ENCODE results near the gene MTAP.

Gene MTAP

DNA sequence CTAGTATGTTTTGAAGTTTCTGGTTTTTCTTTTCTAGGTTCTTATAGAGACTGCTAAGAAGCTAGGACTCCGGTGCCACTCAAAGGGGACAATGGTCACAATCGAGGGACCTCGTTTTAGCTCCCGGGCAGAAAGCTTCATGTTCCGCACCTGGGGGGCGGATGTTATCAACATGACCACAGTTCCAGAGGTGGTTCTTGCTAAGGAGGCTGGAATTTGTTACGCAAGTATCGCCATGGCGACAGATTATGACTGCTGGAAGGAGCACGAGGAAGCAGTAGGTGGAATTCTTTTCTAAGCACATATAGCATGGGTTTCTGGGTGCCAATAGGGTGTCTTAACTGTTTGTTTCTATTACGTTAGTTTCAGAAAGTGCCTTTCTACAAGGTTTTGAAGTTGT is 52.2 kb downstream of the MTAP start:
- no peaks in the 10 kb centered on the region for H3K9me3 ChIP-seq (ENCODE audit: control insufficient read depth, insufficient read depth, low read depth, low read length)
- no peak overlapping the region for H3K27ac ChIP-seq (ENCODE audit: extremely low read depth, low read depth, low read length)
- TF ChIP-seq ZXDB (tag by site-specific recombination; IDR thresholded peaks at IDR 0.05) (no peak), ZNF624 (tag by site-specific recombination; IDR thresholded peaks at IDR 0.05) (no peak), GLIS2 (tag by site-specific recombination; IDR thresholded peaks at IDR 0.05) (no peak), ZNF621 (tag by site-specific recombination; IDR thresholded peaks at IDR 0.05) (no peak), ZNF701 (tag by site-specific recombination; IDR thresholded peaks at IDR 0.05) (no peak), ZNF23 (tag by site-specific recombination; IDR thresholded peaks at IDR 0.05; ENCODE audit: borderline replicate concordance) (no peak), ZBTB20 (tag by site-specific recombination; IDR thresholded peaks at IDR 0.05) (no peak), ZNF112 (tag by site-specific recombination; IDR thresholded peaks at IDR 0.05) (no peak), MZF1 (tag by site-specific recombination; IDR thresholded peaks at IDR 0.05; ENCODE audit: borderline replicate concordance) (no peak), HOXD13 (CRISPR knock-in tag; IDR thresholded peaks at IDR 0.05; ENCODE audit: borderline replicate concordance) (no peak), ZNF561 (tag by site-specific recombination; IDR thresholded peaks at IDR 0.05; ENCODE audit: borderline replicate concordance) (no peak), HOXA7 (CRISPR knock-in tag; IDR thresholded peaks at IDR 0.05; ENCODE audit: borderline replicate concordance) (no peak)
- TF ChIP-seq, protein P1, sequence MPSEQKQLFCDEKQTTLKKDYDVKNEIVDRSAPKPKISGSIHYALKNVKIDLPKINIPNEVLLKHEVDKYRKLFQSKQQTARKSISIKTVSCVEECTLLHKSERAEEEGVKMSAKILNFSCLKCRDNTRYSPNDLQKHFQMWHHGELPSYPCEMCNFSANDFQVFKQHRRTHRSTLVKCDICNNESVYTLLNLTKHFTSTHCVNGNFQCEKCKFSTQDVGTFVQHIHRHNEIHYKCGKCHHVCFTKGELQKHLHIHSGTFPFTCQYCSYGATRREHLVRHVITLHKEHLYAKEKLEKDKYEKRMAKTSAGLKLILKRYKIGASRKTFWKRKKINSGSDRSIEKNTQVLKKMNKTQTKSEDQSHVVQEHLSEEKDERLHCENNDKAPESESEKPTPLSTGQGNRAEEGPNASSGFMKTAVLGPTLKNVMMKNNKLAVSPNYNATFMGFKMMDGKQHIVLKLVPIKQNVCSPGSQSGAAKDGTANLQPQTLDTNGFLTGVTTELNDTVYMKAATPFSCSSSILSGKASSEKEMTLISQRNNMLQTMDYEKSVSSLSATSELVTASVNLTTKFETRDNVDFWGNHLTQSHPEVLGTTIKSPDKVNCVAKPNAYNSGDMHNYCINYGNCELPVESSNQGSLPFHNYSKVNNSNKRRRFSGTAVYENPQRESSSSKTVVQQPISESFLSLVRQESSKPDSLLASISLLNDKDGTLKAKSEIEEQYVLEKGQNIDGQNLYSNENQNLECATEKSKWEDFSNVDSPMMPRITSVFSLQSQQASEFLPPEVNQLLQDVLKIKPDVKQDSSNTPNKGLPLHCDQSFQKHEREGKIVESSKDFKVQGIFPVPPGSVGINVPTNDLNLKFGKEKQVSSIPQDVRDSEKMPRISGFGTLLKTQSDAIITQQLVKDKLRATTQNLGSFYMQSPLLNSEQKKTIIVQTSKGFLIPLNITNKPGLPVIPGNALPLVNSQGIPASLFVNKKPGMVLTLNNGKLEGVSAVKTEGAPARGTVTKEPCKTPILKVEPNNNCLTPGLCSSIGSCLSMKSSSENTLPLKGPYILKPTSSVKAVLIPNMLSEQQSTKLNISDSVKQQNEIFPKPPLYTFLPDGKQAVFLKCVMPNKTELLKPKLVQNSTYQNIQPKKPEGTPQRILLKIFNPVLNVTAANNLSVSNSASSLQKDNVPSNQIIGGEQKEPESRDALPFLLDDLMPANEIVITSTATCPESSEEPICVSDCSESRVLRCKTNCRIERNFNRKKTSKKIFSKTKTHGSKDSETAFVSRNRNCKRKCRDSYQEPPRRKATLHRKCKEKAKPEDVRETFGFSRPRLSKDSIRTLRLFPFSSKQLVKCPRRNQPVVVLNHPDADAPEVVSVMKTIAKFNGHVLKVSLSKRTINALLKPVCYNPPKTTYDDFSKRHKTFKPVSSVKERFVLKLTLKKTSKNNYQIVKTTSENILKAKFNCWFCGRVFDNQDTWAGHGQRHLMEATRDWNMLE (tag by site-specific recombination; conservative IDR thresholded peaks at IDR 0.05; ENCODE audit: low read depth), result no peak
- TF ChIP-seq, protein P2, sequence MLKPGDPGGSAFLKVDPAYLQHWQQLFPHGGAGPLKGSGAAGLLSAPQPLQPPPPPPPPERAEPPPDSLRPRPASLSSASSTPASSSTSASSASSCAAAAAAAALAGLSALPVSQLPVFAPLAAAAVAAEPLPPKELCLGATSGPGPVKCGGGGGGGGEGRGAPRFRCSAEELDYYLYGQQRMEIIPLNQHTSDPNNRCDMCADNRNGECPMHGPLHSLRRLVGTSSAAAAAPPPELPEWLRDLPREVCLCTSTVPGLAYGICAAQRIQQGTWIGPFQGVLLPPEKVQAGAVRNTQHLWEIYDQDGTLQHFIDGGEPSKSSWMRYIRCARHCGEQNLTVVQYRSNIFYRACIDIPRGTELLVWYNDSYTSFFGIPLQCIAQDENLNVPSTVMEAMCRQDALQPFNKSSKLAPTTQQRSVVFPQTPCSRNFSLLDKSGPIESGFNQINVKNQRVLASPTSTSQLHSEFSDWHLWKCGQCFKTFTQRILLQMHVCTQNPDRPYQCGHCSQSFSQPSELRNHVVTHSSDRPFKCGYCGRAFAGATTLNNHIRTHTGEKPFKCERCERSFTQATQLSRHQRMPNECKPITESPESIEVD (tag by site-specific recombination; IDR thresholded peaks at IDR 0.05), result no peak
- TF ChIP-seq, protein P3, sequence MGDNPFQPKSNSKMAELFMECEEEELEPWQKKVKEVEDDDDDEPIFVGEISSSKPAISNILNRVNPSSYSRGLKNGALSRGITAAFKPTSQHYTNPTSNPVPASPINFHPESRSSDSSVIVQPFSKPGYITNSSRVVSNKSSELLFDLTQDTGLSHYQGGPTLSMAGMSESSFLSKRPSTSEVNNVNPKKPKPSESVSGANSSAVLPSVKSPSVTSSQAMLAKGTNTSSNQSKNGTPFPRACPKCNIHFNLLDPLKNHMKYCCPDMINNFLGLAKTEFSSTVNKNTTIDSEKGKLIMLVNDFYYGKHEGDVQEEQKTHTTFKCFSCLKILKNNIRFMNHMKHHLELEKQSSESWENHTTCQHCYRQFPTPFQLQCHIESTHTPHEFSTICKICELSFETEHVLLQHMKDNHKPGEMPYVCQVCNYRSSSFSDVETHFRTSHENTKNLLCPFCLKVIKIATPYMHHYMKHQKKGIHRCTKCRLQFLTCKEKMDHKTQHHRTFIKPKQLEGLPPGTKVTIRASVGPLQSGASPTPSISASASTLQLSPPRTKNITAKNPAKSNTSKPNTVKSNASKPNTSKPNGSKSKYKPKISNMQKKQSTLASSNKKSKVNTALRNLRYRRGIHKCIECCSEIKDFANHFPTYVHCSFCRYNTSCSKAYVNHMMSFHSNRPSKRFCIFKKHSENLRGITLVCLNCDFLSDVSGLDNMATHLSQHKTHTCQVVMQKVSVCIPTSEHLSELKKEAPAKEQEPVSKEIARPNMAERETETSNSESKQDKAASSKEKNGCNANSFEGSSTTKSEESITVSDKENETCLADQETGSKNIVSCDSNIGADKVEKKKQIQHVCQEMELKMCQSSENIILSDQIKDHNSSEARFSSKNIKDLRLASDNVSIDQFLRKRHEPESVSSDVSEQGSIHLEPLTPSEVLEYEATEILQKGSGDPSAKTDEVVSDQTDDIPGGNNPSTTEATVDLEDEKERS (tag by site-specific recombination; IDR thresholded peaks at IDR 0.05), result no peak
- ChIA-PET POLR2A (interaction anchor here (1.4 kb wide), 1 partner anchor 18 kb away, joined by 4 read pairs; no protein-coding TSS in a partner anchor), CTCF (no interaction called here)
- no peaks in the 10 kb centered on the region for H3K4me1 ChIP-seq (ENCODE audit: control insufficient read depth, insufficient read depth, low read length)
- no peak overlapping the region for H3K4me3 ChIP-seq (ENCODE audit: low read depth, low read length)
- H3K36me3 ChIP-seq (ENCODE audit: control insufficient read depth in 2 of 2, insufficient read depth in 1 of 2, low read length in 2 of 2), result peaks cover 9 to 71% of the 10 kb centered on the region in 2 experiments
